AG09309 (cell line): ENCODE data around the gene CTPS2.
"Not testable (repeated sequence)": the region's sequence is repeated elsewhere in the genome, so short reads cannot be mapped to it uniquely, and the experiment has no call there.

Experiments
- DNase-seq: peaks from one replicate; pipeline ENCODE4 v3.0.0-alpha.2; 2010; ENCODE audit warnings: low read depth
- H3K4me3 ChIP-seq: 2 replicates; pipeline ENCODE4 v1.5.1; 2011; ENCODE audit warnings: mild to moderate bottlenecking, low read depth, low read length, moderate library complexity; ENCODE audit not compliant: control insufficient read depth
- CTCF ChIP-seq: IDR thresholded peaks from 2 replicates; pipeline ENCODE4 v1.5.1; 2011; ENCODE audit warnings: mild to moderate bottlenecking, low read depth, low read length, inconsistent platforms; ENCODE audit not compliant: insufficient read depth, control insufficient read depth; ENCODE audit errors: missing control alignments

The CTPS2 gene

DNA sequence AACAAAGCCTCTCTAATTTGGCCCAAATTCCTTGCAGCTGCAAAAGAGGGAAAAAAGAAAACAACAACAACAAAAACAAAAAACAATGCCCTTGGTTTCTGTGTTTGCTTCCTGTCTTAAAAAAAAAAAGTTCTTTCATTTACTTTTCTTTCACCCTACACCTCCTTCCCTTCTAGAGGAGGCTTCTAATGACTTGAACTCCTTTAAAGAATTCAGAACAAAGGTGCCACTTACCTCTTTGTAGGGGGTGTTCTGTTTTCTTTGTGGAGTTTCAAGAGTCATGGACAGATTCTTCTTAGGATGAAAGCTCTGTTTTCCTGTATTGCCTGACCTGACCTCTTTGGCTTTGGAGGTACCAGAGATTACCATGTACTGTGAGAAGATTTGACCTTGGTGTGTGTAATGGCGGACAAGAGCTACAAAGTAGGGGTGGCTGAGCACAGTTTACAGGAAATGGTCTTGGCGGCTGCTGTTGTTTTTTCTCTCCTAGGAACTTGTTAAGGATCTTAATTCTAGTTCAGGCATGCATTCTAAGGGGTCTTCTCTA, 134.9 kb downstream of the CTPS2 start:
- no peak for DNase-seq
- H3K4me3 ChIP-seq: no peak overlapping the region
- no peak for TF ChIP-seq CTCF

DNA sequence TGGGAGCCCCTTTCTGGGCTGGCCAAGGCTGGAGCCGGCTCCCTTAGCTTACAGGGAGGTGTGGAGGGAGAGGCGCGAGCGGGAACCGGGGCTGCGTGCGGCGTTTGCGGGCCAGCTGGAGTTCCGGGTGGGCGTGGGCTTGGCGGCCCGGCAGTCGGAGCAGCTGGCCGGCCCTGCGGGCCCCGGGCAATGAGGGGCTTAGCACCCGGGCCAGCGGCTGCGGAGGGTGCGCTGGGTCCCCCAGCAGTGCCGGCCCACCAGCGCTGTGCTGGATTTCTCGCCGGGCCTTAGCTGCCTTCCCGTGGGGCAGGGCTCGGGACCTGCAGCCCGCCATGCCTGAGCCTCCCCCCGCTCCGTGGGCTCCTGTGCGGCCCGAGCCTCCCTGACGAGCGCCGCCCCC, 137.1 kb downstream of the CTPS2 start:
- DNase-seq, H3K4me3 ChIP-seq: not testable (repeated sequence)

GRCh38 chrX:16573781-16574180, 138.7 kb downstream of the CTPS2 start:
- peak; percentile 8 for DNase-seq
- TF ChIP-seq CTCF: no peak
- H3K4me3 ChIP-seq: no peak overlapping the region

DNA sequence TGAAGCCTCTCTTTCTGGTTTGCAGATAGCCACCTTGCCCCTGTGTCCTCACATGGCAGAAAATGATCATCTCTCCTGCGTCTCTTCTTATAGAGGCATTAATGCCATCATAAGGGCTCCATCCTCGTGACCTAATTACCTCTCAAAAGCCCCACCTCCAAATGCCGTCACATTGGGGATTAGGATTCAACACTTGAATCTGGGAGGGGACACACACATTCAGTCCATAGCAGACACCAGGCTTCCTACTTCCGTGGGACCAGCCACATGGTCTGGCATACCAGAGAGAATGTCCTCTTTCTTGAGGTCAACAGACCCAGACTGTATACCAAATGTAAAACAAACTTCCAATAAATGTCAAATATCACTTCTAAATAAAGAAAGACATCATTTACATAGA, 144.8 kb downstream of the CTPS2 start:
- DNase-seq: no peak
- no peak for TF ChIP-seq CTCF
- H3K4me3 ChIP-seq: no peak overlapping the region

GRCh38 chrX:16566571-16566970, 145.9 kb downstream of the CTPS2 start:
- no peak for TF ChIP-seq CTCF
- H3K4me3 ChIP-seq: no peak overlapping the region

GRCh38 chrX:16560173-16560572, 152.3 kb downstream of the CTPS2 start:
- DNase-seq: no peak
- H3K4me3 ChIP-seq: no peak overlapping the region
- TF ChIP-seq CTCF: no peak

More at GRCh38 chrX:16566571-16566970, 145.9 kb downstream of the CTPS2 start:
- no peak for DNase-seq

DNA sequence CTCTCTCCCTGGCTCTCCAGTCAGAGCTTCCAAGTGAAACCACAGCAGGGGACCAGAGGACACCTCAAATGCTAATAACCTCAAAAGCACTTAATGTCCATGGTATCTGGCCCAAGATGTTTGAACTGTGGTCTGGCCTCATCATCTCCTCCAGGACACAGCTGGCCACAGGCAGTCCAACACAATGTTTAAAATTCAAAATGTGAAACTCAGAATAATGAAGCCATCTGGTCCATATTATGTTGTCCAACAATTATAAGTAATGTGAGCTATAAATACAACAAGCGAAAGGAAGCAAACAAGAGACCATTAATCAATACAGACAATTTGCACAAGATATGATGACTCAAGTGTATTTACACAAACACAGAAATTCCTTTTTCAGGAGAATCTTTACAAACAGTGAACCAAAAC, 153.3 kb downstream of the CTPS2 start:
- no peak for TF ChIP-seq CTCF
- no peak overlapping the region for H3K4me3 ChIP-seq
- peak; percentile 7 for DNase-seq

- DNase-seq: no peak
- TF ChIP-seq CTCF: no peak
- H3K4me3 ChIP-seq: no peak overlapping the region
These were observed 154.0 kb downstream of the CTPS2 start for GRCh38 chrX:16558489-16558888.
